Heart left ventricle (tissue), 16 donors: ENCODE data around the gene NAALADL1. TPM values are rescaled to one million over a fixed set of nuclear protein-coding genes. Genes with fewer than 3 reads are reported as not detected.
A peak's percentile ranks its signal among the peaks of the same experiment; 100 is the strongest.

Source experiments
- ATAC-seq, 4 donors: fragments of 200-7000 bp; cut with Tn5 transposase; one replicate each; pipeline ENCODE4 v1.9.1; 2020 to 2022; ENCODE audit warnings: moderate library complexity in 4 of 4, mild to moderate bottlenecking in 3 of 4, moderate number of reproducible peaks in 1 of 4
- DNase-seq, 5 donors: peaks; one replicate each; pipeline ENCODE4 v3.0.0-alpha.2; 2020
- H3K27ac ChIP-seq, 12 donors: fragments of 200-600 bp; sonication (generic) in 4 of 12; one replicate each; pipeline versions ENCODE4 v1.5.0 to v1.8.0; 2016 to 2022; ENCODE audit warnings: mild to moderate bottlenecking in 2 of 12
- H3K27me3 ChIP-seq, 9 donors: fragments of 200-600 bp; sonication (generic) in 2 of 9; one replicate each; pipeline versions ENCODE4 v1.5.1 to v1.8.0; 2016 to 2022; ENCODE audit warnings: mild to moderate bottlenecking in 3 of 9
- H3K36me3 ChIP-seq, 9 donors: fragments of 200-600 bp; sonication (generic) in 2 of 9; one replicate each; pipeline versions ENCODE4 v1.5.0 to v1.8.0; 2018 to 2022; ENCODE audit warnings: mild to moderate bottlenecking in 2 of 9
- H3K4me1 ChIP-seq, 12 donors: fragments of 200-600 bp; sonication (generic) in 4 of 12; one replicate each; pipeline versions ENCODE4 v1.5.0 to v1.8.0; 2016 to 2022; ENCODE audit warnings: mild to moderate bottlenecking in 3 of 12
- H3K4me3 ChIP-seq, 12 donors: fragments of 200-600 bp; sonication (generic) in 4 of 12; one replicate each; pipeline versions ENCODE4 v1.5.0 to v1.8.0; 2017 to 2022; ENCODE audit warnings: mild to moderate bottlenecking in 9 of 12, moderate library complexity in 4 of 12
- H3K9me3 ChIP-seq, 12 donors: fragments of 200-600 bp; sonication (generic) in 4 of 12; one replicate each; pipeline versions ENCODE4 v1.5.0 to v1.8.0; 2016 to 2022; ENCODE audit warnings: mild to moderate bottlenecking in 1 of 12
- POLR2A ChIP-seq, 2 donors: fragments of 450-650 bp; IDR thresholded peaks; one replicate each; pipeline ENCODE4 v1.6.1; 2017; ENCODE audit warnings: antibody characterized with exemption in 2 of 2, mild to moderate bottlenecking in 2 of 2, moderate library complexity in 2 of 2
- WGBS, 4 donors: extraction: QIAGEN DNeasy Blood & Tissue Kit in 2 of 4; methylation state at CpG; one replicate each; pipeline versions ENCODE4 v1.1.5 to v1.1.7; 2013 to 2018; 5-methylcytosine and 5-hydroxymethylcytosine counted together
- intact Hi-C, 10 donors: fragments of 100-400 bp; cut with DNase I; formaldehyde crosslinking; loops; one replicate each; pipeline versions ENCODE4 v1.11.1 to v1.14.2; 2022
- polyA plus RNA-seq, 2 donors: library from polyadenylated mRNA; stranded (reverse); fragments of 200-250 nt; gene quantifications; one replicate each; pipeline ENCODE4 v1.2.3, GENCODE V29; 2013
- total RNA-seq, 9 donors: library from RNA; depleted of rRNA in 2 of 9; stranded (reverse); fragments of >200 nt in 2 of 9; fragmentation: NEBNext Ultra II Directional in 3 of 9; extraction: Animal tissue kit (Norgen Biotek cat#: 25700) in 3 of 9; gene quantifications; one replicate each; pipeline versions ENCODE4 v1.1.0 to v1.2.4, GENCODE V29; 2016 to 2023
- TF ChIP-seq, protein P1 (sequence below), 12 donors: fragments of 200-600 bp; sonication (generic) in 4 of 12; IDR thresholded peaks; one replicate each; pipeline versions ENCODE4 v1.5.0 to v1.8.0; 2018 to 2022; ENCODE audit warnings: antibody characterized with exemption in 12 of 12, mild to moderate bottlenecking in 5 of 12
- donor health status: ischemic (EF 13 %, LVEDD 7.1; RV severe dilation, severe dysfunction).
- donor health status: healthy with polysubstance abuse.
- donor health status: DM: no; HTN: yes; CAD: no.
- donor health status: DM: no; HTN: no; CAD: no.
- donor health status: ischemic (EF 25% LVEDD 6.9; RV normal size, moderate dysfunction).
- donor health status: ischemic (EF 25% LVEDD 5.7; RV mildly dilated, moderate dysfunction).
- donor health status: healthy.
- donor health status: DM: yes; HTN: yes; CAD: no.
- donor health status: ischemic (EF 35%, LVEDD 5.7; RV mildly dilated, moderate dysfunction).
- donor health status: nonischemic (EF 11% LVEDD 7.7; RV severe dilation, severe dysfunction).
- donor health status: DM: yes; HTN: yes; CAD: no.
- donor health status: PGD.
- donor health status: ischemic (EF 29% LVEDD 5.4; RV normal size, mild dysfunction).
- donor health status: nonischemic (EF 23%, LVEDD 6.1; RV moderate dilation, normal function).

The NAALADL1 gene
- total and polyA plus RNA-seq, 11 donors = 2.6 to 7.4 (median 3.4) TPM

- ATAC-seq = no peak
- H3K36me3 ChIP-seq = peaks cover 0 to 39% (median 16%) of the 10 kb centered on the region in 9 donors
- TF ChIP-seq, protein P1, sequence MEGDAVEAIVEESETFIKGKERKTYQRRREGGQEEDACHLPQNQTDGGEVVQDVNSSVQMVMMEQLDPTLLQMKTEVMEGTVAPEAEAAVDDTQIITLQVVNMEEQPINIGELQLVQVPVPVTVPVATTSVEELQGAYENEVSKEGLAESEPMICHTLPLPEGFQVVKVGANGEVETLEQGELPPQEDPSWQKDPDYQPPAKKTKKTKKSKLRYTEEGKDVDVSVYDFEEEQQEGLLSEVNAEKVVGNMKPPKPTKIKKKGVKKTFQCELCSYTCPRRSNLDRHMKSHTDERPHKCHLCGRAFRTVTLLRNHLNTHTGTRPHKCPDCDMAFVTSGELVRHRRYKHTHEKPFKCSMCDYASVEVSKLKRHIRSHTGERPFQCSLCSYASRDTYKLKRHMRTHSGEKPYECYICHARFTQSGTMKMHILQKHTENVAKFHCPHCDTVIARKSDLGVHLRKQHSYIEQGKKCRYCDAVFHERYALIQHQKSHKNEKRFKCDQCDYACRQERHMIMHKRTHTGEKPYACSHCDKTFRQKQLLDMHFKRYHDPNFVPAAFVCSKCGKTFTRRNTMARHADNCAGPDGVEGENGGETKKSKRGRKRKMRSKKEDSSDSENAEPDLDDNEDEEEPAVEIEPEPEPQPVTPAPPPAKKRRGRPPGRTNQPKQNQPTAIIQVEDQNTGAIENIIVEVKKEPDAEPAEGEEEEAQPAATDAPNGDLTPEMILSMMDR (IDR thresholded peaks at IDR 0.05) = no peak
- no peak for TF ChIP-seq POLR2A (IDR thresholded peaks at IDR 0.05)
- intact Hi-C loops = loop anchor here in 1 of 10 donors (10.0 kb wide), 1 partner anchor 186 kb away; the partner anchor contains the start of gene ATG2A
- WGBS, 4 donors = 78 to 86% (median 81%) methylated on average over 6 of the region's 6 CpGs
- DNase-seq = no peak
- peaks cover 0 to 66% (median 43%) of the 10 kb centered on the region in 12 donors for H3K4me1 ChIP-seq
- no peaks in the 10 kb centered on the region for H3K9me3 ChIP-seq
- H3K27ac ChIP-seq = peak overlapping the region in 7 of 12 donors; percentile 1 to 81 (median 76)
- H3K27me3 ChIP-seq = no peaks in the 10 kb centered on the region
- no peak overlapping the region for H3K4me3 ChIP-seq
These were observed 42.5 kb upstream of the NAALADL1 start for GRCh38 chr11:65100674-65101350.

- peaks cover 0 to 24% (median 11%) of the 10 kb centered on the region in 9 donors for H3K36me3 ChIP-seq
- DNase-seq = no peak
- no peaks in the 10 kb centered on the region for H3K27me3 ChIP-seq
- peak overlapping the region; percentile 52 to 96 (median 92) for H3K27ac ChIP-seq
- peaks cover 0 to 32% (median 22%) of the 10 kb centered on the region in 12 donors for H3K4me1 ChIP-seq
- H3K9me3 ChIP-seq = no peaks in the 10 kb centered on the region
- intact Hi-C loops = loop anchor here in 4 of 10 donors (1.0 to 5.0 kb wide), 5 partner anchors 13 to 70 kb away; partner anchors contain the start of genes CDCA5 (in 2 of the 4), ZFPL1 (in 2 of the 4), FAU (in 1 of the 4) and MRPL49 (in 1 of the 4)
- peak in 2 of 4 donors; percentile 2 to 12 for ATAC-seq
- WGBS, 4 donors = 31 to 43% (median 37%) methylated on average over 7 to 8 of the region's 8 CpGs
- peak overlapping the region; percentile 59 to 91 (median 85) for H3K4me3 ChIP-seq
- TF ChIP-seq POLR2A (IDR thresholded peaks at IDR 0.05) = no peak
- TF ChIP-seq, protein P1 (IDR thresholded peaks at IDR 0.05) = no peak
These were observed 38.6 kb upstream of the NAALADL1 start for GRCh38 chr11:65096926-65097325.

GRCh38 chr11:65095974-65096806, 37.8 kb upstream of the NAALADL1 start, which contains the start of gene VPS51:
TSS of gene VPS51 (plus strand) at chr11:65096214. CDS start at chr11:65096251, 37 bp downstream.
- peaks cover 0 to 24% (median 11%) of the 10 kb centered on the region in 9 donors for H3K36me3 ChIP-seq
- H3K9me3 ChIP-seq = no peaks in the 10 kb centered on the region
- peak within 1 kb of the TSS; percentile 59 to 91 (median 85) for H3K4me3 ChIP-seq
- H3K4me1 ChIP-seq = peaks cover 0 to 25% (median 15%) of the 10 kb centered on the region in 12 donors
- H3K27ac ChIP-seq = peak within 1 kb of the TSS; percentile 52 to 96 (median 92)
- ATAC-seq (peak; percentile 92 to 96 (median 95)), DNase-seq (peak; percentile 88 to 92 (median 90))
- no peaks in the 10 kb centered on the region for H3K27me3 ChIP-seq
- TF ChIP-seq, protein P1 (IDR thresholded peaks at IDR 0.05) = no peak
- peak in 1 of 2 donors; percentile 47 for TF ChIP-seq POLR2A (IDR thresholded peaks at IDR 0.05)
- WGBS, 4 donors = 0 to 1% (median 1%) methylated on average over 23 to 52 of the region's 52 CpGs
- intact Hi-C loops = loop anchor here in 4 of 10 donors (1.0 to 5.0 kb wide), 5 partner anchors 12 to 69 kb away; partner anchors contain the start of genes CDCA5 (in 2 of the 4), ZFPL1 (in 2 of the 4), FAU (in 1 of the 4) and MRPL49 (in 1 of the 4)
